Lung (tissue), 12 donors: ENCODE data around the gene KRTAP10-4. TPM values are rescaled to one million over a fixed set of nuclear protein-coding genes. Genes with fewer than 3 reads are reported as not detected.

Experiments
- ATAC-seq: fragments of 200-7000 bp; cut with Tn5 transposase; one replicate; pipeline ENCODE4 v1.9.1; 2020; ENCODE audit warnings: moderate number of reproducible peaks; ENCODE audit not compliant: insufficient read depth, low FRiP score
- DNase-seq, 3 donors: peaks; one replicate each; pipeline ENCODE4 v3.0.0-alpha.2; 2013 to 2017
- H3K27ac ChIP-seq, 2 donors: one replicate each; pipeline ENCODE4 v1.5.1; 2013; ENCODE audit warnings: mild to moderate bottlenecking in 2 of 2, moderate library complexity in 2 of 2, control low read depth in 1 of 2, inconsistent platforms in 1 of 2, low read depth in 1 of 2, low read length in 1 of 2
- H3K27me3 ChIP-seq, 3 donors: one replicate each; pipeline ENCODE4 v1.5.1; 2013; ENCODE audit warnings: low read length in 2 of 3; ENCODE audit not compliant: control insufficient read depth in 3 of 3, insufficient read depth in 3 of 3
- H3K36me3 ChIP-seq, 4 donors: one replicate each; pipeline ENCODE4 v1.5.1; 2013; ENCODE audit warnings: low read length in 4 of 4, mild to moderate bottlenecking in 1 of 4, moderate library complexity in 1 of 4; ENCODE audit not compliant: control insufficient read depth in 4 of 4, insufficient read depth in 4 of 4
- H3K4me1 ChIP-seq, 5 donors: one replicate each; pipeline ENCODE4 v1.5.1; 2013; ENCODE audit warnings: low read length in 5 of 5, mild to moderate bottlenecking in 2 of 5, moderate library complexity in 1 of 5; ENCODE audit not compliant: control insufficient read depth in 5 of 5, insufficient read depth in 5 of 5
- H3K4me3 ChIP-seq: one replicate; pipeline ENCODE4 v1.5.1; 2013; ENCODE audit warnings: mild to moderate bottlenecking, control low read depth, moderate library complexity
- H3K9ac ChIP-seq, 2 donors: one replicate each; pipeline ENCODE4 v1.5.1; 2013; ENCODE audit warnings: low read length in 2 of 2, control low read depth in 1 of 2; ENCODE audit not compliant: insufficient read depth in 1 of 2
- H3K9me3 ChIP-seq, 4 donors: one replicate each; pipeline ENCODE4 v1.5.1; 2013; ENCODE audit warnings: low read length in 3 of 4, mild to moderate bottlenecking in 1 of 4, moderate library complexity in 1 of 4; ENCODE audit not compliant: control insufficient read depth in 4 of 4, insufficient read depth in 3 of 4
- CTCF ChIP-seq: IDR thresholded peaks from 2 replicates; pipeline ENCODE4 v1.5.1; 2012; ENCODE audit warnings: mild to moderate bottlenecking; ENCODE audit errors: control extremely low read depth, extremely low read depth
- WGBS, 2 donors: extraction: QIAGEN DNeasy Blood & Tissue Kit; methylation state at CpG; one replicate each; pipeline ENCODE4 v1.1.7; 2013; 5-methylcytosine and 5-hydroxymethylcytosine counted together
- polyA plus RNA-seq, 2 donors: library from polyadenylated mRNA; stranded (reverse); fragments of 200-250 nt; gene quantifications; one replicate each; pipeline ENCODE4 v1.2.1, GENCODE V29; 2013
- total RNA-seq, 2 donors: library from RNA; depleted of rRNA in 1 of 2; stranded (reverse); fragments of >200 nt in 1 of 2; gene quantifications; one replicate each; pipeline ENCODE4 v1.2.1, GENCODE V29; 2014 to 2021
- donor health status: control.
- donor health status: control.
- donor health status: Bipolar disorder and iron deficiency.
- donor health status: healthy.
- donor health status: DM: yes; HTN: yes; CAD: no.

The KRTAP10-4 gene
- total and polyA plus RNA-seq, 4 donors, result not detected

- peaks cover 0 to 4% (median 0%) of the 10 kb centered on the region in 4 donors for H3K9me3 ChIP-seq
- DNase-seq, result no peak
These were observed 38.8 kb upstream of the KRTAP10-4 start for GRCh38 chr21:44534688-44535087.

GRCh38 chr21:44535963-44536362 is 37.6 kb upstream of the KRTAP10-4 start:
- DNase-seq, result peak in 2 of 3 donors; percentile 12
- WGBS, 2 donors, result 57 to 77% methylated on average over 7 of the region's 7 CpGs
- H3K9me3 ChIP-seq, result peaks cover 0 to 9% (median 0%) of the 10 kb centered on the region in 4 donors
- H3K4me1 ChIP-seq, result no peaks in the 10 kb centered on the region
- no peaks in the 10 kb centered on the region for H3K36me3 ChIP-seq
- H3K4me3 ChIP-seq, result no peak overlapping the region
- H3K9ac ChIP-seq, result no peak overlapping the region
- H3K27me3 ChIP-seq, result no peaks in the 10 kb centered on the region
- TF ChIP-seq CTCF, result no peak
- no peak overlapping the region for H3K27ac ChIP-seq
- ATAC-seq, result no peak

More at GRCh38 chr21:44534688-44535087, 38.8 kb upstream of the KRTAP10-4 start:
- no peak overlapping the region for H3K27ac ChIP-seq
- TF ChIP-seq CTCF, result no peak
- no peaks in the 10 kb centered on the region for H3K27me3 ChIP-seq
- H3K9ac ChIP-seq, result no peak overlapping the region
- no peak for ATAC-seq
- H3K4me3 ChIP-seq, result no peak overlapping the region
- H3K4me1 ChIP-seq, result no peaks in the 10 kb centered on the region
- H3K36me3 ChIP-seq, result no peaks in the 10 kb centered on the region
- WGBS, 2 donors, result 89% methylated on average over 6 of the region's 6 CpGs

GRCh38 chr21:44537930-44538911 is 35.3 kb upstream of the KRTAP10-4 start:
- peak in 1 of 3 donors; percentile 6 for DNase-seq
- TF ChIP-seq CTCF, result no peak

More at GRCh38 chr21:44537930-44538911, 35.3 kb upstream of the KRTAP10-4 start:
- Histone ChIP-seq H3K9me3 (peaks cover 0 to 8% (median 1%) of the 10 kb centered on the region in 4 donors), H3K27ac (no peak overlapping the region), H3K9ac (no peak overlapping the region), H3K4me3 (no peak overlapping the region), H3K36me3 (no peaks in the 10 kb centered on the region), H3K4me1 (no peaks in the 10 kb centered on the region), H3K27me3 (no peaks in the 10 kb centered on the region)
- ATAC-seq, result no peak
- WGBS, 2 donors, result 92 to 96% methylated on average over 32 to 33 of the region's 33 CpGs
